ENCODE results near the gene INO80.
A peak's percentile ranks its signal among the peaks of the same experiment; 100 is the strongest.

INO80 gene

DNA sequence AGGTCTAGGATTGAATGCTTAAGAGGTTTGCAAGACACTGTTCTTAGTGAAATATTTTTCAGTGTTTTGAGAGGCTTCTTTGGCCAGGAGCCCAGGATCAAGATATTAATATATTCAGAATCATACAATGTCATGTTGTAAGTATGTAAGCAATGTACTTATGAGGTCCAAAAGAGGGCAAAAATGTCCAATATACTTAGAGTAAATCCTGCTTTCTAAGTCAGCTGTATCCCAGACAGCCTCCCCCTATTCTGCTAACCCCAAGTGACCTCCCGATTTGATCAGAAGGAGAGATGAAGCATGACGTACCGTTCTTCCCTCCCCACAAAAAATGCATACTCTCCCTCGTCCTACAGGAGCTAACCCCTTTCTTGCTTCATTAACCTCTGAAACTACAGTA is 91.9 kb downstream of the INO80 start:
- no peak overlapping the region for H2AFZ ChIP-seq (ENCODE audit: low read length)
- H3K4me1 ChIP-seq (ENCODE audit: insufficient read depth, low read length, severe bottlenecking): no peaks in the 10 kb centered on the region
- H3F3A ChIP-seq (ENCODE audit: insufficient read depth, low read length): no peaks in the 10 kb centered on the region; the same call in 1 of the 2 replicates
- H3K9me2 ChIP-seq (ENCODE audit: low read depth, low read length): no peaks in the 10 kb centered on the region
- H4K20me1 ChIP-seq (ENCODE audit: insufficient read depth, low read length): no peaks in the 10 kb centered on the region
- H3K79me2 ChIP-seq (ENCODE audit: insufficient read depth, low read length): no peaks in the 10 kb centered on the region
- H3K36me3 ChIP-seq (ENCODE audit: insufficient read depth, low read length): peaks cover 68% of the 10 kb centered on the region
- TF ChIP-seq CTCF (IDR thresholded peaks at IDR 0.05; ENCODE audit: low read length) (no peak), EZH2 (IDR thresholded peaks at IDR 0.05; ENCODE audit: borderline replicate concordance, low read length) (no peak)
- no peaks in the 10 kb centered on the region for H3K9me3 ChIP-seq (ENCODE audit: low read length)
- H3K4me3 ChIP-seq (ENCODE audit: low read depth, low read length, poor library complexity, severe bottlenecking): no peak overlapping the region
- H3K27me3 ChIP-seq (ENCODE audit: insufficient read depth, low read length): no peaks in the 10 kb centered on the region
- no peak overlapping the region for H3K9ac ChIP-seq (ENCODE audit: low read length)
- no peak overlapping the region for H3K27ac ChIP-seq (ENCODE audit: low read depth, low read length, poor library complexity, severe bottlenecking)
- H3K4me2 ChIP-seq (ENCODE audit: low read length): no peak overlapping the region

- no peaks in the 10 kb centered on the region for H3K4me1 ChIP-seq (ENCODE audit: insufficient read depth, low read length, severe bottlenecking)
- no peaks in the 10 kb centered on the region for H3K9me3 ChIP-seq (ENCODE audit: low read length)
- no peak overlapping the region for H3K4me3 ChIP-seq (ENCODE audit: low read depth, low read length, poor library complexity, severe bottlenecking)
- peaks cover 70% of the 10 kb centered on the region for H3K36me3 ChIP-seq (ENCODE audit: insufficient read depth, low read length)
- H3K9ac ChIP-seq (ENCODE audit: low read length): no peak overlapping the region
- H4K20me1 ChIP-seq (ENCODE audit: insufficient read depth, low read length): no peaks in the 10 kb centered on the region
- H3K4me2 ChIP-seq (ENCODE audit: low read length): no peak overlapping the region
- H3K27me3 ChIP-seq (ENCODE audit: insufficient read depth, low read length): no peaks in the 10 kb centered on the region
- H3F3A ChIP-seq (ENCODE audit: insufficient read depth, low read length): no peaks in the 10 kb centered on the region; the same call in 1 of the 2 replicates
- no peaks in the 10 kb centered on the region for H3K79me2 ChIP-seq (ENCODE audit: insufficient read depth, low read length)
- no peaks in the 10 kb centered on the region for H3K9me2 ChIP-seq (ENCODE audit: low read depth, low read length)
- peak; percentile 75 for TF ChIP-seq CTCF (IDR thresholded peaks at IDR 0.05; ENCODE audit: low read length)
- TF ChIP-seq EZH2 (IDR thresholded peaks at IDR 0.05; ENCODE audit: borderline replicate concordance, low read length): no peak
- H3K27ac ChIP-seq (ENCODE audit: low read depth, low read length, poor library complexity, severe bottlenecking): no peak overlapping the region
- no peak overlapping the region for H2AFZ ChIP-seq (ENCODE audit: low read length)
Measured at GRCh38 chr15:41022487-41023090, 93.5 kb downstream of the INO80 start.

- TF ChIP-seq CTCF (IDR thresholded peaks at IDR 0.05; ENCODE audit: low read length): no peak
- H3K9me3 ChIP-seq (ENCODE audit: low read length): no peaks in the 10 kb centered on the region
- no peaks in the 10 kb centered on the region for H3K9me2 ChIP-seq (ENCODE audit: low read depth, low read length)
- H3F3A ChIP-seq (ENCODE audit: insufficient read depth, low read length): no peaks in the 10 kb centered on the region
- H3K4me1 ChIP-seq (ENCODE audit: insufficient read depth, low read length, severe bottlenecking): no peaks in the 10 kb centered on the region
- H3K4me3 ChIP-seq (ENCODE audit: low read depth, low read length, poor library complexity, severe bottlenecking): no peak overlapping the region
- no peak overlapping the region for H3K4me2 ChIP-seq (ENCODE audit: low read length)
- no peaks in the 10 kb centered on the region for H3K79me2 ChIP-seq (ENCODE audit: insufficient read depth, low read length)
- H4K20me1 ChIP-seq (ENCODE audit: insufficient read depth, low read length): no peaks in the 10 kb centered on the region
- H3K27ac ChIP-seq (ENCODE audit: low read depth, low read length, poor library complexity, severe bottlenecking): no peak overlapping the region
- peaks cover 69% of the 10 kb centered on the region; the same call in 1 of the 2 replicates for H3K36me3 ChIP-seq (ENCODE audit: insufficient read depth, low read length)
- no peaks in the 10 kb centered on the region for H3K27me3 ChIP-seq (ENCODE audit: insufficient read depth, low read length)
- H2AFZ ChIP-seq (ENCODE audit: low read length): no peak overlapping the region
- no peak overlapping the region for H3K9ac ChIP-seq (ENCODE audit: low read length)
Measured at GRCh38 chr15:41020829-41021228, 95.3 kb downstream of the INO80 start.

Measured in OCI-LY1 (cell line).